DND-41 (cell line): Measurements from ENCODE around the gene CTIF.

ENCODE experiments used
- CTCF ChIP-seq: IDR thresholded peaks from 2 replicates; pipeline ENCODE4 v1.5.1; 2012; ENCODE audit warnings: borderline replicate concordance, low read length, moderate library complexity, mild to moderate bottlenecking; ENCODE audit not compliant: poor library complexity, severe bottlenecking; ENCODE audit errors: extremely low read depth
- EZH2 ChIP-seq: IDR thresholded peaks from 3 replicates; pipeline ENCODE4 v1.6.1; 2012; ENCODE audit warnings: borderline replicate concordance, low read depth, mild to moderate bottlenecking, moderate library complexity, low read length, inconsistent platforms; ENCODE audit not compliant: severe bottlenecking

- peak; percentile 45 for TF ChIP-seq CTCF
- TF ChIP-seq EZH2 = no peak
Observed at GRCh38 chr18:48711651-48712486, 173.0 kb downstream of the CTIF start.
